Cardiac fibroblast (primary cell): Measurements from ENCODE around the gene HNF1A.

Experiments used
- DNase-seq, 2 donors: peaks; one replicate each; pipeline versions ENCODE4 v3.0.0 to v3.0.0-alpha.2; 2010; ENCODE audit warnings: low read depth in 2 of 2
- H3K4me3 ChIP-seq, 2 donors: replicated peaks in 1 of 2; 1 replicate in 1 of 2; 2 replicates in 1 of 2; pipeline ENCODE4 v1.5.1; 2011; ENCODE audit warnings: low read depth in 2 of 2, low read length in 2 of 2, mild to moderate bottlenecking in 2 of 2, moderate library complexity in 1 of 2
- TF ChIP-seq, protein P1 (sequence below): IDR thresholded peaks from one replicate; pipeline ENCODE4 v1.5.1; 2011; ENCODE audit warnings: low read depth, mild to moderate bottlenecking, low read length, inconsistent platforms

The HNF1A gene

DNA sequence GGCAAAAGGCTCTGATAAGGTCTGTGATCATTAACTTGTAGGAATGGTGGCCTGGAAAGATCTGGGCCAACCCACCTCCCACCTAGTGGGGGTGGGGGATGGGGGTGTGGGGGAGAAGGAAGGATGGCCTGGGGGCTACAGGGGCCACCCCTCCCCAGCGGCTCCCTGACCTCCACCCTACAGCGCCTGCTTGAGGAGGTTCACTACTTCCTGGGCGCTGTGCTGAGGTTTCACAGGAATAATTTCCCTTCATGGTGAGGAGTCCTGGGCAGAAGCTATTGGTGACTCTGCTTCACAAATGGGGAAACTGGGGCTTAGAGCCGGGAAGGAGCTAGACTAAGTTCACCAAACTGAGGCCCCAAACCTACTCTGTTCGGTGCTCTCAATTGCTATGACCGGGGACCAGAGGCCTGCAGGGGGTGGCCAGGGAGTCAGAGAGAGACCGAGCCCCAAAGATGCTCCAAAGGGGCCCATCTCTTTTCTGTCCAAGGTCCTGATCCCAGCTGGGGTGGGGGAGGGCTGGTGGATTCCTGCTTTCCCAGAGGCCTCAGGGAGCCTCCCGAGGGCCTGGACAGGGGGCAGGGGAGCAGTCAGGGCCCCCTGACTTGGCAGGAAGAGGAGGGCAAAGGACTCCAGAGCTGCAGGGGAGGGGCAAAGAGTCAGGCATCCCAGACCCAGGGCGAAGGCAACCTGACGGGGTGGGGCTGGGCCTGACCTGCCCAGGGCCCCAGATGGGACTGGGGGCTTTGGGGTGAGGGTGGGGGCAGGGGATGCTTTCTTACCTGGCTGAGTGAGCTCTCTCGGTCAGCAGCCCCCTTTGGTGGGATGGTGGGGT, 1.7 kb downstream of the HNF1A start:
- no peak overlapping the region for H3K4me3 ChIP-seq
- no peak for DNase-seq
- TF ChIP-seq, protein P1, sequence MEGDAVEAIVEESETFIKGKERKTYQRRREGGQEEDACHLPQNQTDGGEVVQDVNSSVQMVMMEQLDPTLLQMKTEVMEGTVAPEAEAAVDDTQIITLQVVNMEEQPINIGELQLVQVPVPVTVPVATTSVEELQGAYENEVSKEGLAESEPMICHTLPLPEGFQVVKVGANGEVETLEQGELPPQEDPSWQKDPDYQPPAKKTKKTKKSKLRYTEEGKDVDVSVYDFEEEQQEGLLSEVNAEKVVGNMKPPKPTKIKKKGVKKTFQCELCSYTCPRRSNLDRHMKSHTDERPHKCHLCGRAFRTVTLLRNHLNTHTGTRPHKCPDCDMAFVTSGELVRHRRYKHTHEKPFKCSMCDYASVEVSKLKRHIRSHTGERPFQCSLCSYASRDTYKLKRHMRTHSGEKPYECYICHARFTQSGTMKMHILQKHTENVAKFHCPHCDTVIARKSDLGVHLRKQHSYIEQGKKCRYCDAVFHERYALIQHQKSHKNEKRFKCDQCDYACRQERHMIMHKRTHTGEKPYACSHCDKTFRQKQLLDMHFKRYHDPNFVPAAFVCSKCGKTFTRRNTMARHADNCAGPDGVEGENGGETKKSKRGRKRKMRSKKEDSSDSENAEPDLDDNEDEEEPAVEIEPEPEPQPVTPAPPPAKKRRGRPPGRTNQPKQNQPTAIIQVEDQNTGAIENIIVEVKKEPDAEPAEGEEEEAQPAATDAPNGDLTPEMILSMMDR = no peak

DNA sequence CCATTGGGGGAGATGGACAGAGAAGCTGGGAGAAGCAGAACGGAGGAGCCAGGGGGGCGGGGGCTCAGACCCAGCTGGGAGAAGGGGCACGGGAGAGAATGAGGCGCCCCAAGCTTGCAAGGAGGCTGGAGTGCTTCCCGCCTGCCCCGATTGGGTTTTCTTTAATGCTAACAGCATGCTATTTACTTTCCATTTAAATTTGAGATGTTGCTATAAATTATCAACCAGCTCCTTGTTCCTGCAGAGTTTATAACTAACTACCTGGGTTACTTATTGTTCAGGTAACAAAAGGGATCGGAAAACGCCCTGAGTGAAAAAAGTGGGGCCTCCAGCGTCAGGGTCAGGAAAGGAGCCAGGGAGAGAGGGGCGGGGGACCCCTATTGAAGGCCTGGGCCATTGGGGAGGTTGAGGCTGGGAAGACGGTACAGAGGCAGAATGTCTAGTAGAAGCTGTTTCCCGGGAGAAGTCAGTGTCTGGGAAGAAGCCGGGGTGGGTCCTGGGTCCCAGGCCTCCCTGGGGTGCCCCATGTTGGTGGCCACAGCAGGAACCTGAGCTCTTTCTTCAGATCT, 2.5 kb downstream of the HNF1A start:
- H3K4me3 ChIP-seq = no peak overlapping the region
- DNase-seq = no peak
- TF ChIP-seq, protein P1 = no peak

DNA sequence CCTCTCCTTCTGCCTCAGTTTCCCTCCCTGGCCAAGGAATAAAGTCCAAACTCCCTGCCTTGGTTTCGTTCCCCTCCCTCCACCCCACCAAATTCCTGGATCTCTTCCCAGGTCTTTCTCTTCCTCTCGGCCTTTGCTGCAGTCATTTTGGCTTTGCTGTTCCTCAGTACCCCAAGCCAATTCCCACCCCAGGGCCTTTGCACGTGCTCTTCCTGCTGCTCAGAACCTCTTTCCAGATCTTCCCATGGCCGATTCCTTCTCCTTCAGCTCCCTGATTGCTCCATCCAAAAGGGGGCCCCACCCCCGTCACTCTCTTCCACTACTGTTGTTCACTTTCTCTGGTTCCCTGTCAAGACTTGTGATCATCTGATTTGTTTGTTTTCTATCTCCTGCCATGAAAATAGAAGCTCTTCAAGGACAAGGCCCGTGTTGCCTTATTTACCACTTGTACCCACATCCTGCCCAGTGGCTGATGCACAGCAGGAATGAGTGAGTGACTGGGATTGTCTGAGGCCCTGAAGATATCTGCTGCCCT, 3.1 kb downstream of the HNF1A start:
- no peak for DNase-seq
- TF ChIP-seq, protein P1 = no peak
- H3K4me3 ChIP-seq = no peak overlapping the region

DNA sequence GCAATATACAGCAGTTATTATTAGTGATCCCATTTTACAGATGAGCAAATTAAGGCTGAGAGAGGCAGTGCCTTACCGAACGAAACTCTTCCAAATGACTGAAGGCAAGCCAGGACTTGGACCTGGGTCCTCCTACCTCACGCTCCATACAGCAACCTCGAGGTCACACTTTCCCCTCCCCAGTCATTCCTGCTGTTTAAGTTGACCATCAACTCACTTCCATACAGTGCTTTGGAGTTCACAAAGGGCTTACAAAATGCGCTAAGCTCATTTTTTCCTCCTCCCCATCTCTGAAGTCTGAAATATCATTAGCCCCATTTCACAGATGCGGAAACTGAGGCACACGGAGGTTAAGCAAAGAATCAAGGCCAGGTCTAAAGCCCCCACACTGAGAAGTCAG, 4.3 kb downstream of the HNF1A start:
- no peak for DNase-seq
- TF ChIP-seq, protein P1 = no peak

DNA sequence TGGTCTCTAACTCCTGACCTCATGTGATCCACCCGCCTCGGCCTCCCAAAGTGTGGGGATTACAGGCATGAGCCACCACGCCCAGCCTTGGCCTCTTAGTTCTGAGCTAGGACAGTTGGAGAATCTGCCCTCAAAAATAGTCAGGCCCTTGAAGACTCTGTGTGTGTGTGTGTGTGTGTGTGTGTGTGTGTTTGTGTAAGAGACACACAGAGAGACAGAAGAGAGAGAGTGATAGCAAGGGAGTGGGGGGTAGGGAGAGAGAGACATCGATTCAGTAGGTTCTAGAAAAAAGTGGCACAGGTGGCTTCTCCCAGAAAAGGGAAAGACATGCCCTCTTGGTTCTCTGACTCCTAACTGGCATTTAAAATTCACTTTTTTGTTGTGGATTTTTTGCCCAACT, 5.4 kb downstream of the HNF1A start:
- H3K4me3 ChIP-seq = no peak overlapping the region
- TF ChIP-seq, protein P1 = no peak
- no peak for DNase-seq

More for the DNA sequence above, 4.3 kb downstream of the HNF1A start:
- no peak overlapping the region for H3K4me3 ChIP-seq

DNA sequence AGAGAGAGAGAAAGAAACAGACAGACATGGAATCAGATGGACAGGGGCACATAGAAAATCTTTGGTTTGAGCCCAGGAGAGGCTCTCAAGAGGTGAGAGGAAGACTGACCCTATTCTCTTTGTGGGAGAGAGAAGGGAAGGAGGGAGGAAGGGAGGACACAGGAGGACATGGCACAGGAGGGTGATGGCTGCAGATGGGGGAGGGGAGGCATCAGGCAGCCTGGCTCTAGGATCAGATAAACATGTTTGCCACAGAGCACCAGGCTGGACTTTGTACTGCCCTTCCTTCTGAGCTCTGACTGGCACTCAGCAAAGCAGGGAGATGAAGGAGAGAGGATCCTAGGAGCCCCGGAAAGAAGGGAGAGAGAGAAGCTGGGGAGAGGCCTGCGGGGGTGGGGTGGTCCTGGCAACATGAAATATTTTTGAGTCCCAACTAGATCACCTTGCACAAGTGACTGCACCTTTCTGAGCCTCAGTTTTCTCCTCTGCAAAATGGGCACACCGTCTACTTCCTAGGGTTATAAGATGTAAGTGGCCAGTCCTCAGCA, 6.1 kb downstream of the HNF1A start:
- TF ChIP-seq, protein P1 = no peak
- no peak overlapping the region for H3K4me3 ChIP-seq
- DNase-seq = no peak
